Stimulated activated CD8-positive, alpha-beta memory T cell treated with anti-CD3 and anti-CD28 coated beads, Interleukin-15, amount 100 ng/mL, for 1 hour (primary cell): Measurements from ENCODE around the gene IL1RAPL2.
"Not testable (repeated sequence)": the region's sequence is repeated elsewhere in the genome, so short reads cannot be mapped to it uniquely, and the experiment has no call there.

ENCODE experiments used
- DNase-seq: peaks from one replicate; pipeline ENCODE4 v3.0.0-alpha.2; 2020; ENCODE audit warnings: low read depth

Gene IL1RAPL2

DNA sequence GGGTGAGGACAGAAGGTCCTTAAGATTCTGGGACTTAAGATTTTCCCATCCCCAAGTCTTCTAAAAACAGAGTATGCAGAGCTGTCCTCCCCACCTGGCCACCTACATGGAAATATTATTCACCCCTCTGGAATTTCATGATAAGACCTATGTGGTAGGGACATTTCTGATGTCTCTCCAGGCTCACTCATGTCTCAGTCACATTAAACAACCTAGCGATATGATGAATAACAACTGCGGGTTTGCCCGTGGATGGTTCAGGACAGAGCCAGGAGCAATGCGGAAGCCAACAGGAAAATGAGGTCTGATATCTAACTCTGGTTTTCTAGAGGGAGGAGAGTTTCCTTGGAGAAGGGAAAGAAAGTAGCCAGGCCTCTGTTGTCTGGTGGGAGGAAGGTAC is 607.1 kb downstream of the IL1RAPL2 start:
- no peak for DNase-seq

GRCh38 chrX:105179644-105180043 is 613.6 kb downstream of the IL1RAPL2 start:
- no peak for DNase-seq

DNA sequence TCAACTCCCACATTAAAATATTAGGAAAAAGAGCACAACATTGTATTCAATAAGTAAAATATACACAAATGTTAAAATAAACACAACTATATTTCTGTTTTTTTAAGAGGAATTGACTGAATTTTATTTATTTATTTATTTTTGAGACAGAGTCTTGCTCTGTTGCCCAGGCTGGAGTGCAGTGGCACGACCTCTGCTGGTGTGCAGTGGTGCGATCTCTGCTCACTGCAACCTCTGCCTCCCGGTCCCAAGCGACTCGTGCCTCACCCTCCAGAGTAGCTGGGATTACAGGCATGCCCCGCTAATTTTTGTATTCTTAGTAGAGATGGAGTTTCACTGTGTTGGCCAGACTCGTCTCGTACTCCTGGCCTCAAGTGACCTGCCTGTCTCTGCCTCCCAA is 623.1 kb downstream of the IL1RAPL2 start:
- no peak for DNase-seq

DNA sequence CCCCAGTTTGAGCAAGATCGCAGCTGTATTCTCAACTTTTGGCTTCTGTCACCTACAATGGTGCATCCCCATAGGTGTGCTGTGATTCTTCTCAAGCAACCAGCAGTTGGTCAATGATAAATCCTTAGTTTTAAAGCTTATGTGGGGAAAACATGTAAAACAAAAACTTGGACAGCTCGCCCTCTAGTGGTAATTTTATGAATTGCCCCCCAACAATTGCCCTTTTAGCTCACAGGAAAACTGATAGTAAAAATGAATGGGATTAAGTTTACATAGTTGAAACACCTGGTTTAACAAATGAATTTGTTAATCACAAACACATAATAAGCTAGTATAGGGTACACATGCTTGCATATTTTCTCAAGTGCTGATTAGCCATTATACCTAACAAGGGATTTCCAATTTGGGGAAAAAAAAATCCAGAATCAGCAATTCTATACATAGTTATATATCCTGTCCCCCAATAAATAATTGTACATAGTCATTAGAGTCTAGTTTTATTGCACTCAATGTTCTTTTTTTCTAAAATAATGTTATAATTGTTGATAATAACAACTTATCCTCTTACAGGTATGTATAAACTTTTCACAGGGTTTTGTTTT is 624.4 kb downstream of the IL1RAPL2 start:
- DNase-seq: no peak

DNA sequence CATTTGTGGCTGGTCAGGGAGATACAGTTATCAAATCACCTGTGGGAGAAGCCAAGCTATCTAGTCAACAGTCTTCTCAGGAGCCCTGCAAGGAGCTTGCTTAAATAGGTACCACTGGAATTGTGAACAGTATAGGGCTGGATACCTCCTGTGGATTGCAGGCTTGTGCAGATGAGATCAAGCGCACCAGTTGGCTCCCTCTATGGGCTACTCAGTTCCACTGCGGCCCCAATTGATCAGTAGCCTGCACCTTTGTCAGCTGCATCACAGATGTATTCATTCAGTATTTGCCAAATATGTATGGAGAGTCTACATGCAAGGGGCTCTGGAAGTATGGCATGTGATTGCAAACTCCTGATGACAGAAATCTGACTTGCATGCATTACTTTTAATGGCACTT is 625.9 kb downstream of the IL1RAPL2 start:
- no peak for DNase-seq

- no peak for DNase-seq
Measured at GRCh38 chrX:105209406-105209805, 643.4 kb downstream of the IL1RAPL2 start.

GRCh38 chrX:105210258-105210657 is 644.3 kb downstream of the IL1RAPL2 start:
- DNase-seq: no peak

- DNase-seq: no peak
Measured at GRCh38 chrX:105211066-105211575, 645.1 kb downstream of the IL1RAPL2 start.

DNA sequence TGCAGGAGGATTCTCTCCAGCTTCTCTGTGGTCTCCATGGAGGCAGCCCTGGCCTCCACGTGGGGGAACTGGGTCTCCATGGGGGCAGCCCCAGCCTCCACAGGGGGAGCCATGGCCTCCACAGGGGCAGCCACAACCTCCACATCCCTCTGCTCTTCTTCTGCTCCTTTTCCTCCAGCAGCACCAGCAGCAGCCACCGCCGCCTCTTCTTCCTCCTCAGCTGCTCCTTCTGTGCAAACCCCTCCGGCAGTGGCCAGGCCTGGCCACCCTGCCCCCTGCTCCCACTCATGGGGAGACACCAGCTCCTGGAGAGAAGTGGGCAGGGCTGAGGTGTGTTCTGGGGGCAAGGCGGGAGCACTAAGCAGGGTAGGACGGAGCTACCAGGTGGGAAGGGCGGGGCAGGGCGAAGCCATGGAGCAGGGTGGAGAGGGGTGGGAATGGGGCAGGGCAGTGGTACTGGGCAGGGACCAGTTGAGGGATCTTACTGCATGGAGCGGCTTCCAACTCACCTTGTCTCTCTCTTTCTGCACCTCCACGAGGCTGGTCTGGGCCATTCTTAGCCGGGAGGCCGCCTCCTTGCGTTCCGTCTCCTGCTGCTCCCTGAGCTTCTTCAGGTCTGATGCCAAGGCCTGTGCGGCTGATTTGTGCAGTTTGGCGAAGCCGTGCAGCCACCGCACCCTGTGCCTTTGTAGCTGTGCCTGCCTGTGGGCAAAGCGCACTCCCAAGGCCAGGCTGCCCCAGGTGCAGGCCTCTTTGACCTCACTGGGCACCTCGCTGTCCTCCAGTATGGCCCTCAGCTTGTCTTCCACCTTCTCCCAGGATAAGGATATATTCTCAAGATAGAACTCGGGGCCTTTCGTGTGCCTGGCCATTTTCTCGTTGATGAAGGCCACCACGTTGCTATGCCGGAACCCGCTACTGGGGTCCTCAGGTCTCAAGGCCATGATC is 653.7 kb downstream of the IL1RAPL2 start:
- DNase-seq: no peak

GRCh38 chrX:105220636-105221035 is 654.6 kb downstream of the IL1RAPL2 start, which contains the start of gene TEX13A:
TEX13A (minus strand) TSS chrX:105220694; CDS start chrX:105220397, 297 bp downstream.
- no peak for DNase-seq

DNA sequence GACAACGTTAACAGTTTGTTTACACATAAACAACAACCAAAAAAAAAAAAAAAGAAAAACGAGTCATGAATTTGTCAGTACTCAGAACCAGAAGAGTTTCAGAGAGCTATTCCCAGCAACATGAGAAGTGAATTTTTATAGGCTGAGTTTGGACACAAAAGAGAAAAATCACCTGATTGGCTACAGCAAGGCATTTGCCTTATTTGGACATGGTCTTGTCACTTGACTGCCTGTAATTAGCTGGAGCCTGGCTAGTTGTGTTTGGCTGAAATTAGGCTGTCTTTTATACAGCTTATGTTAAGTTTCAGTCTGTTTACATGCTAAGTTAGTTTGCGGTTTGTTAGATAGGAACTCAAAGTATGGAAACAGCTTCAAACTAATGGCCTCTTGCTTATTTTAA is 655.4 kb downstream of the IL1RAPL2 start:
- no peak for DNase-seq

- no peak for DNase-seq
Measured at GRCh38 chrX:105226499-105226898, 660.5 kb downstream of the IL1RAPL2 start.

DNA sequence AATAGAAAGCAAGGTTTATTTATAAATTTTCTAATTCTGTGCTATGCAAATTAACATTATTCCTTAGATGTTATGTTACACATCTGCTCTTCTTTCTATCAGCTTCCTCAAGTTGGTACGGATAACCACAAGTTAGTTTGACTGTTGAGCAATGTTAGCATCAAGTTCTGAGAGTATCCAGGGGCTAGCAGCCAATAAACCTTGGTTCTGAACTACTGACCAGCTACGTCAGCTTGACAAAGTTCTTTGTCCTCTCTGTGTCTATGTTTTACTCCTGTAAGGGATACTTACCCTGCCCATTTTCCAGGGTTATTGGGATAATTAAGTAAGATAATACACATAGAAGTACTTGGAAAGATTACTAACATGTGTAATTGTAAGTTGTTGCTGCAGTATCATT is 662.6 kb downstream of the IL1RAPL2 start:
- no peak for DNase-seq

GRCh38 chrX:105229146-105229545 is 663.1 kb downstream of the IL1RAPL2 start:
- DNase-seq: no peak

- not testable (repeated sequence) for DNase-seq
Measured at GRCh38 chrX:105237407-105237806, 671.4 kb downstream of the IL1RAPL2 start.

GRCh38 chrX:105241056-105241455 is 675.1 kb downstream of the IL1RAPL2 start:
- DNase-seq: no peak

- DNase-seq: no peak
Measured at GRCh38 chrX:105260291-105261043, 694.5 kb downstream of the IL1RAPL2 start.

DNA sequence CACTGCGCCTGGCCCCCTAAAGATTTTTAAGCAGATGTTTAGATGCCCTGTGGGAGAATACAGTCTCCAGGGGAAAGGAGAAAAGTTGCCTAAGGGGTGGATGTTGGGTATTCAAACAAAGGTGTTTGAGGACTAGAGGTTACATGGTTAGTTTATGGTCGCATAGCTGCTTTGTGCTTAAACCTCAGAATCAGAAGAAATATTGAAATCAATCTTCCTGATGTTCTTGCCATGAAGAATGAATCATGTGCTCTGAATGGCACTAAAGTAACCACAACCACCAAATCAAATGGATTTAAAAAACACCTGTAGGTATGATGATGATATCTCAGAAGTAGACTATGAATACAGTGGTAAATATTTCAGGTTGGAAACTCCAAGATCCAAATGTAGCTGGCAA is 697.2 kb downstream of the IL1RAPL2 start:
- no peak for DNase-seq

- no peak for DNase-seq
Measured at GRCh38 chrX:105263801-105264200, 697.8 kb downstream of the IL1RAPL2 start.

GRCh38 chrX:105265093-105265492 is 699.1 kb downstream of the IL1RAPL2 start:
- no peak for DNase-seq

DNA sequence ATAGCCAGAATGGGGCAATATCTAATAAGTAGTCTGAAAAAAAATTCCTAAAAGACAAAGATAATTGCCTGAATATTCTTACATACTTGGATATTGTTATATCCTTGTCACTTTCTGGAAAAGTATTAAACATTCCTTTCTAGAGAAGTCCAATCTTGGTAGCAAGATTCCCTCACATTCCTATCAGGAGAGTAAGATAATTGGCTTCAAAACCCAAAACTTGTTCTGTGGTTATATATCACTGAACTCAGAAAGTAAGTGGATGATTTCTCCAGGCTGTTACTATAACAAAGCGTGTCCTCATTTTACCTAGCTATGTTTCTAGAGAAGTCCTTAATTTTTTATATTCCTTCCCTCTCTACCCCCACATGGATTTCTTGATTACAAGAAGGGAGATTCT is 700.5 kb downstream of the IL1RAPL2 start:
- no peak for DNase-seq

DNA sequence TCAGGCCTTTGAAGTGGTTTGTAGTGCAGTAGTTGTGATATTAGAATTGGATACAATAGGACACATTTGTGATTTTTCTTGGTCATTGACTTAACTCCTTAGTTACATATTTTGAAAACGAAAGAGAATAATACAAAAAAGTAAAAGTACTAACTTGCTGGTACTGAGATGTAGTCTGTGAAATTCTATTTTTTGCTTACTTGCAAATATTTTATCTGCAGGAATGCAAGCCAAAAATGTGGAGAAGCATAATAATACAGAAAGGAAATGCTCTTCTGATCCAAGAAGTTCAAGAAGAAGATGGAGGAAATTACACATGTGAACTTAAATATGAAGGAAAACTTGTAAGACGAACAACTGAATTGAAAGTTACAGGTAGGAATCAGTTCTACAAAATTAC is 701.2 kb downstream of the IL1RAPL2 start:
- no peak for DNase-seq
